Measurements from ENCODE around the gene INTS1.

DNA sequence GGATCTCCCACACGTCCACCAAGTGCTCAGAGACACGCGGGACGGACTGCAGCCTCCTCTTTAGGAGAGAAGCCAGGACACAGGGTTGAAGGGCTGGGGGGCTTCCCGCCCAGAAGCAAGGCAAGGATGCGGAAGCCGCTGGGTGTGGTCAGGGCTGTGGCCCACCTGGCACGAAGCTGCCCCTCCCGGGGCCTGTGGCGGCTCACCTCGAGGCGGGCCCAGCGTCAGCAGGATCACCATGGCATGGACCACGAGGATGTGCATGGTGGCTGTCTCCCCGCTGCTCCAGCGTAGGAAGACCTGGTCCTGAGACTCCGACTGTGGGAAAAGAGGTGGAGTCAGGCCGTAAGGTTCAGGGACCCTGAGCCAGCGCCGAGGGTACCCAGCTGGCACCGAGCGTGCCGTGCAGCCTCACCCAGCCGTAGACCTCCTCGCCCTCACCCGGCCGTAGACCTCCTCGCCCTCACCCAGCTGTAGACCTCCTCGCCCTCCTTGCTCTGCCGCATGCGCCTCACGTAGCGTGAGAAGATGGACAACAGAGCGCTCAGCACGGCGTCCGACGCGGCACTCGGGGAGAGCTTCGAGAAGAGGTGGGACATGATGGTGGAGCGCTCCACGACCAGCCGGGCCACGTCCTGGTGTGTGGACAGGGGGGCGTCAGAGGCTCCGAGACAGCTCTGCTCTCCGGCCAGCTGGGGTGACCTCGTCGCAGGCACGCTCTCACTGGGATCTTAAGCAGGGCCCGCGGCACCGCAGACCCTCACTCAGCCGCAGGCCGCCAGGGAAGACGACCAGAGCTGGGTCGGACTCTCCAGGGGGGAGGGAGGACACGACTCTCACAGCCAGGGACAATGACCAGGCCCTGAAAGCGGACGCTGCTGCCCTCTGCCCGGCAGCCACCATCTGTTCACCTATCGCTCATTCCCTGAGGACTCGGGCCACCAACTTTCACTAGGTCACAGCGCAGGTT is 20.4 kb downstream of the INTS1 start:
- TF ChIP-seq EZH2phosphoT487 (IDR thresholded peaks at IDR 0.05; ENCODE audit: borderline replicate concordance, low read length) = no peak
- TF ChIP-seq, protein P1, sequence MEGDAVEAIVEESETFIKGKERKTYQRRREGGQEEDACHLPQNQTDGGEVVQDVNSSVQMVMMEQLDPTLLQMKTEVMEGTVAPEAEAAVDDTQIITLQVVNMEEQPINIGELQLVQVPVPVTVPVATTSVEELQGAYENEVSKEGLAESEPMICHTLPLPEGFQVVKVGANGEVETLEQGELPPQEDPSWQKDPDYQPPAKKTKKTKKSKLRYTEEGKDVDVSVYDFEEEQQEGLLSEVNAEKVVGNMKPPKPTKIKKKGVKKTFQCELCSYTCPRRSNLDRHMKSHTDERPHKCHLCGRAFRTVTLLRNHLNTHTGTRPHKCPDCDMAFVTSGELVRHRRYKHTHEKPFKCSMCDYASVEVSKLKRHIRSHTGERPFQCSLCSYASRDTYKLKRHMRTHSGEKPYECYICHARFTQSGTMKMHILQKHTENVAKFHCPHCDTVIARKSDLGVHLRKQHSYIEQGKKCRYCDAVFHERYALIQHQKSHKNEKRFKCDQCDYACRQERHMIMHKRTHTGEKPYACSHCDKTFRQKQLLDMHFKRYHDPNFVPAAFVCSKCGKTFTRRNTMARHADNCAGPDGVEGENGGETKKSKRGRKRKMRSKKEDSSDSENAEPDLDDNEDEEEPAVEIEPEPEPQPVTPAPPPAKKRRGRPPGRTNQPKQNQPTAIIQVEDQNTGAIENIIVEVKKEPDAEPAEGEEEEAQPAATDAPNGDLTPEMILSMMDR (IDR thresholded peaks at IDR 0.05; ENCODE audit: low read depth, low read length, poor library complexity, severe bottlenecking) = no peak
